Measurements from ENCODE around the gene PAQR5. TPM values are rescaled to one million over a fixed set of nuclear protein-coding genes. Genes with fewer than 3 reads are reported as not detected.

The PAQR5 gene
- total RNA-seq, 1 experiment from 2014 or later, result 9.4 TPM

GRCh38 chr15:69434679-69435078 lies 136.0 kb downstream of the PAQR5 start:
- ChIA-PET CTCF (no interaction called here), POLR2A (interaction anchor here (0.7 kb wide), 1 partner anchor 43 kb away, joined by 3 read pairs; no protein-coding TSS in a partner anchor)
- DNase-seq (ENCODE audit: low spot score) (no peak), ATAC-seq (no peak)
- peaks cover 82% of the 10 kb centered on the region for H3K36me3 Mint-ChIP-seq
- no peaks in the 10 kb centered on the region for H3K4me1 Mint-ChIP-seq
- no peak overlapping the region for H3K4me3 Mint-ChIP-seq
- H3K27ac Mint-ChIP-seq, result no peak overlapping the region; the same call in 1 of the 2 replicates
- TF ChIP-seq ATF3 (CRISPR knock-in tag; conservative IDR thresholded peaks at IDR 0.05) (no peak), TCF7 (CRISPR knock-in tag; IDR thresholded peaks at IDR 0.05; ENCODE audit: low read depth) (no peak), ZNF121 (CRISPR knock-in tag; IDR thresholded peaks at IDR 0.05) (no peak), ZNF232 (CRISPR knock-in tag; IDR thresholded peaks at IDR 0.05) (no peak), ELF4 (CRISPR knock-in tag; IDR thresholded peaks at IDR 0.05; ENCODE audit: low read depth) (no peak), CREM (CRISPR knock-in tag; IDR thresholded peaks at IDR 0.05) (no peak), NFATC4 (CRISPR knock-in tag; IDR thresholded peaks at IDR 0.05) (no peak), ZNF281 (CRISPR knock-in tag; IDR thresholded peaks at IDR 0.05) (no peak), CREB1 (CRISPR knock-in tag; IDR thresholded peaks at IDR 0.05) (no peak), ZNF396 (CRISPR knock-in tag; IDR thresholded peaks at IDR 0.05; ENCODE audit: borderline replicate concordance) (no peak), ETV6 (CRISPR knock-in tag; IDR thresholded peaks at IDR 0.05) (no peak), ZNF317 (CRISPR knock-in tag; IDR thresholded peaks at IDR 0.05; ENCODE audit: borderline replicate concordance, low read depth) (no peak), EMX1 (CRISPR knock-in tag; IDR thresholded peaks at IDR 0.05) (no peak)
- TF ChIP-seq, protein P1, sequence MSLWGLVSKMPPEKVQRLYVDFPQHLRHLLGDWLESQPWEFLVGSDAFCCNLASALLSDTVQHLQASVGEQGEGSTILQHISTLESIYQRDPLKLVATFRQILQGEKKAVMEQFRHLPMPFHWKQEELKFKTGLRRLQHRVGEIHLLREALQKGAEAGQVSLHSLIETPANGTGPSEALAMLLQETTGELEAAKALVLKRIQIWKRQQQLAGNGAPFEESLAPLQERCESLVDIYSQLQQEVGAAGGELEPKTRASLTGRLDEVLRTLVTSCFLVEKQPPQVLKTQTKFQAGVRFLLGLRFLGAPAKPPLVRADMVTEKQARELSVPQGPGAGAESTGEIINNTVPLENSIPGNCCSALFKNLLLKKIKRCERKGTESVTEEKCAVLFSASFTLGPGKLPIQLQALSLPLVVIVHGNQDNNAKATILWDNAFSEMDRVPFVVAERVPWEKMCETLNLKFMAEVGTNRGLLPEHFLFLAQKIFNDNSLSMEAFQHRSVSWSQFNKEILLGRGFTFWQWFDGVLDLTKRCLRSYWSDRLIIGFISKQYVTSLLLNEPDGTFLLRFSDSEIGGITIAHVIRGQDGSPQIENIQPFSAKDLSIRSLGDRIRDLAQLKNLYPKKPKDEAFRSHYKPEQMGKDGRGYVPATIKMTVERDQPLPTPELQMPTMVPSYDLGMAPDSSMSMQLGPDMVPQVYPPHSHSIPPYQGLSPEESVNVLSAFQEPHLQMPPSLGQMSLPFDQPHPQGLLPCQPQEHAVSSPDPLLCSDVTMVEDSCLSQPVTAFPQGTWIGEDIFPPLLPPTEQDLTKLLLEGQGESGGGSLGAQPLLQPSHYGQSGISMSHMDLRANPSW (CRISPR knock-in tag; conservative IDR thresholded peaks at IDR 0.05; ENCODE audit: low read depth), result no peak
- H3K9me3 Mint-ChIP-seq, result no peaks in the 10 kb centered on the region
- no peaks in the 10 kb centered on the region for H3K27me3 Mint-ChIP-seq (ENCODE audit: low read depth)

DNA sequence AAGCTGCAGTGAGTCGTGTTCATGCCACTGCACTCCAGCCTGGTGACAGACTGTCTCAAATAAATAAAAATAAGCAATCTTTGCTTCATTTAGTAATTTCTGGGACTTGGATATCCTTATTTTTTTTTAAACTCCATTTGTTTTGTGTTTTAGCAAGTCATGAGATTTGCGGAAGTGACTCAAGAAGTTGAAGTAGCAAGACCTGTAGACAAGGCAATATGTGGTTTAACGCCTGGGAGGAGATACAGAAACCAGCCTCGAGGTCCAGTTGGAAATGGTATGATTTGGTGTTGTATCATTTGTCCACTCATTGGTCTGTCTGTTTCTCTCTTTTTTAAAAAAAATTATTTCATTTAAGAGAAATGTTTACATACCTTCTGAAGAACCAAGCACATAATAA lies 137.3 kb downstream of the PAQR5 start:
- Mint-ChIP-seq H3K27me3 (ENCODE audit: low read depth) (no peaks in the 10 kb centered on the region), H3K27ac (no peak overlapping the region), H3K36me3 (peaks cover 81% of the 10 kb centered on the region), H3K9me3 (no peaks in the 10 kb centered on the region), H3K4me3 (no peak overlapping the region), H3K4me1 (no peaks in the 10 kb centered on the region)
- ChIA-PET CTCF (no interaction called here), POLR2A (no interaction called here)
- TF ChIP-seq, protein P2, sequence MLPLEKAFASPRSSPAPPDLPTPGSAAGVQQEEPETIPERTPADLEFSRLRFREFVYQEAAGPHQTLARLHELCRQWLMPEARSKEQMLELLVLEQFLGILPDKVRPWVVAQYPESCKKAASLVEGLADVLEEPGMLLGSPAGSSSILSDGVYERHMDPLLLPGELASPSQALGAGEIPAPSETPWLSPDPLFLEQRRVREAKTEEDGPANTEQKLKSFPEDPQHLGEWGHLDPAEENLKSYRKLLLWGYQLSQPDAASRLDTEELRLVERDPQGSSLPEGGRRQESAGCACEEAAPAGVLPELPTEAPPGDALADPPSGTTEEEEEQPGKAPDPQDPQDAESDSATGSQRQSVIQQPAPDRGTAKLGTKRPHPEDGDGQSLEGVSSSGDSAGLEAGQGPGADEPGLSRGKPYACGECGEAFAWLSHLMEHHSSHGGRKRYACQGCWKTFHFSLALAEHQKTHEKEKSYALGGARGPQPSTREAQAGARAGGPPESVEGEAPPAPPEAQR (CRISPR knock-in tag; IDR thresholded peaks at IDR 0.05), result no peak
- TF ChIP-seq AR (CRISPR knock-in tag; IDR thresholded peaks at IDR 0.05) (no peak), HMGA2 (CRISPR knock-in tag; IDR thresholded peaks at IDR 0.05) (no peak), CREM (CRISPR knock-in tag; IDR thresholded peaks at IDR 0.05) (no peak), ELF4 (CRISPR knock-in tag; IDR thresholded peaks at IDR 0.05; ENCODE audit: low read depth) (no peak), ZNF281 (CRISPR knock-in tag; IDR thresholded peaks at IDR 0.05) (no peak), NR1H2 (CRISPR knock-in tag; IDR thresholded peaks at IDR 0.05) (no peak), ZMAT4 (CRISPR knock-in tag; IDR thresholded peaks at IDR 0.05) (no peak)
- TF ChIP-seq, protein P3, sequence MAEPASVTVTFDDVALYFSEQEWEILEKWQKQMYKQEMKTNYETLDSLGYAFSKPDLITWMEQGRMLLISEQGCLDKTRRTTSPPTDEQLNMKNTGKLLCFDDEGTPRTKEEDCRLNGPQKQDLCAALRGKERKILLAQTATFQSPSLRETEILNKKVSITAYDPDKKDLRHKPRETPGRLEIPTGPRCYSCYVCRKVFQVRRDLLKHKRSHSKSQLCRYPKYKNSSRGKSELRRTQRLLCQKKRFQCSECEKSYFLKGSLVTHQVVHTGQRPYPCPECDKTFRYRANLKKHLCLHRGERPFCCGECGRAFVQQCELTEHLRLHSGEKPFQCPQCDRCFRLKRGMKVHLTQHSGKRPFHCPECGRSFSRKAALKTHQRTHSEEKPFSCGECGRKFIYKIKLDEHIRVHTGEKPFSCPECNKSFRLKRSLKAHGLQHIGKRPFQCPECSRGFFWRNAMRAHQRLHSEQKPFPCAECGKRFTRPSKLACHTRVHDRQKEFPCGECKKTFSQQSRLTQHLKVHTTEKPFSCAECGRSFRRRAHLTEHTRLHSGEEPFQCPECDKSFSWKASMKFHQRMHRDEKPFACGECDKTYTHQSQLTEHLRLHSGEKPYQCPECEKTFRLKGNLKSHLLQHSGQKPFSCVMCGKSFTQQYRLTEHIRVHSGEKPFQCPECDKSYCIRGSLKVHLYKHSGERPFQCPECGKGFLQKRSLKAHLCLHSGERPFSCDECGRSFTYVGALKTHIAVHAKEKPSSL (CRISPR knock-in tag; conservative IDR thresholded peaks at IDR 0.05), result no peak
- DNase-seq (ENCODE audit: low spot score) (no peak), ATAC-seq (no peak)

All from WTC11 (cell line).